ENCODE results near the gene CSNK1G3. TPM values are rescaled to one million over a fixed set of nuclear protein-coding genes. Genes with fewer than 3 reads are reported as not detected.

Gene CSNK1G3
- total and polyA plus RNA-seq, 2 donors (not counting 1 experiment from before 2014, with no cell fraction given) = 31.9 to 57.0 TPM

GRCh38 chr5:123545506-123545905 is 33.5 kb downstream of the CSNK1G3 start:
- no peaks in the 10 kb centered on the region for H3K36me3 ChIP-seq (ENCODE audit: control insufficient read depth, insufficient read depth, low read length)
- no peaks in the 10 kb centered on the region for H3K4me1 ChIP-seq (ENCODE audit: control insufficient read depth, extremely low read depth, insufficient read depth, low read length)
- no peaks in the 10 kb centered on the region for H3K27me3 ChIP-seq (ENCODE audit: control insufficient read depth, insufficient read depth, low read length)
- TF ChIP-seq CTCF (conservative IDR thresholded peaks at IDR 0.05 in 1 of 2, IDR thresholded peaks at IDR 0.05 in 1 of 2; ENCODE audit: low read depth in 1 of 2, low read length in 2 of 2) (peak in 1 of 2 donors; percentile 59), EZH2 (IDR thresholded peaks at IDR 0.05; ENCODE audit: low read length, missing control alignments) (no peak)
- H3K9me3 ChIP-seq (ENCODE audit: control insufficient read depth, insufficient read depth, low read depth, low read length) = no peaks in the 10 kb centered on the region
- no peak overlapping the region for H3K4me3 ChIP-seq (replicated peaks in 1 of 4; ENCODE audit: control extremely low read depth in 1 of 4, insufficient read depth in 1 of 4, low read depth in 3 of 4, low read length in 4 of 4)
- H4K20me1 ChIP-seq (ENCODE audit: control insufficient read depth, extremely low read depth, insufficient read depth, low read length) = no peaks in the 10 kb centered on the region
- H3K27ac ChIP-seq (ENCODE audit: insufficient read depth, low read length) = no peak overlapping the region
- peaks cover 13% of the 10 kb centered on the region for H3K79me2 ChIP-seq (ENCODE audit: control insufficient read depth, insufficient read depth, low read length)
- H3K9ac ChIP-seq (ENCODE audit: insufficient read depth, low read length) = no peak overlapping the region
- H2AFZ ChIP-seq (ENCODE audit: low read length) = no peak overlapping the region
- H3K4me2 ChIP-seq (ENCODE audit: extremely low read depth, insufficient read depth, low read length) = no peak overlapping the region
- DNase-seq (ENCODE audit: low read depth in 2 of 2) = peak; percentile 5 to 46

GRCh38 chr5:123546657-123547056 is 34.7 kb downstream of the CSNK1G3 start:
- H3K27me3 ChIP-seq (ENCODE audit: control insufficient read depth, insufficient read depth, low read length) = no peaks in the 10 kb centered on the region
- H3K27ac ChIP-seq (ENCODE audit: insufficient read depth, low read length) = no peak overlapping the region
- H3K4me3 ChIP-seq (replicated peaks in 1 of 4; ENCODE audit: control extremely low read depth in 1 of 4, insufficient read depth in 1 of 4, low read depth in 3 of 4, low read length in 4 of 4) = no peak overlapping the region
- H3K9ac ChIP-seq (ENCODE audit: insufficient read depth, low read length) = no peak overlapping the region
- TF ChIP-seq CTCF (conservative IDR thresholded peaks at IDR 0.05 in 1 of 2, IDR thresholded peaks at IDR 0.05 in 1 of 2; ENCODE audit: low read depth in 1 of 2, low read length in 2 of 2) (no peak), EZH2 (IDR thresholded peaks at IDR 0.05; ENCODE audit: low read length, missing control alignments) (no peak)
- H3K79me2 ChIP-seq (ENCODE audit: control insufficient read depth, insufficient read depth, low read length) = peaks cover 11% of the 10 kb centered on the region
- H3K4me2 ChIP-seq (ENCODE audit: extremely low read depth, insufficient read depth, low read length) = no peak overlapping the region
- H4K20me1 ChIP-seq (ENCODE audit: control insufficient read depth, extremely low read depth, insufficient read depth, low read length) = no peaks in the 10 kb centered on the region
- no peak for DNase-seq (ENCODE audit: low read depth in 2 of 2)
- H3K36me3 ChIP-seq (ENCODE audit: control insufficient read depth, insufficient read depth, low read length) = no peaks in the 10 kb centered on the region
- H2AFZ ChIP-seq (ENCODE audit: low read length) = no peak overlapping the region
- no peaks in the 10 kb centered on the region for H3K4me1 ChIP-seq (ENCODE audit: control insufficient read depth, extremely low read depth, insufficient read depth, low read length)
- H3K9me3 ChIP-seq (ENCODE audit: control insufficient read depth, insufficient read depth, low read depth, low read length) = no peaks in the 10 kb centered on the region

GRCh38 chr5:123549256-123549904 is 37.4 kb downstream of the CSNK1G3 start:
- H3K4me2 ChIP-seq (ENCODE audit: extremely low read depth, insufficient read depth, low read length) = no peak overlapping the region
- H3K79me2 ChIP-seq (ENCODE audit: control insufficient read depth, insufficient read depth, low read length) = peaks cover 1% of the 10 kb centered on the region
- H3K9ac ChIP-seq (ENCODE audit: insufficient read depth, low read length) = no peak overlapping the region
- H3K27me3 ChIP-seq (ENCODE audit: control insufficient read depth, insufficient read depth, low read length) = no peaks in the 10 kb centered on the region
- no peaks in the 10 kb centered on the region for H3K9me3 ChIP-seq (ENCODE audit: control insufficient read depth, insufficient read depth, low read depth, low read length)
- no peak overlapping the region for H3K27ac ChIP-seq (ENCODE audit: insufficient read depth, low read length)
- no peaks in the 10 kb centered on the region for H4K20me1 ChIP-seq (ENCODE audit: control insufficient read depth, extremely low read depth, insufficient read depth, low read length)
- TF ChIP-seq EZH2 (IDR thresholded peaks at IDR 0.05; ENCODE audit: low read length, missing control alignments) (no peak), CTCF (conservative IDR thresholded peaks at IDR 0.05 in 1 of 2, IDR thresholded peaks at IDR 0.05 in 1 of 2; ENCODE audit: low read depth in 1 of 2, low read length in 2 of 2) (no peak)
- no peak for DNase-seq (ENCODE audit: low read depth in 2 of 2)
- H3K36me3 ChIP-seq (ENCODE audit: control insufficient read depth, insufficient read depth, low read length) = no peaks in the 10 kb centered on the region
- H3K4me3 ChIP-seq (replicated peaks in 1 of 4; ENCODE audit: control extremely low read depth in 1 of 4, insufficient read depth in 1 of 4, low read depth in 3 of 4, low read length in 4 of 4) = no peak overlapping the region
- no peaks in the 10 kb centered on the region for H3K4me1 ChIP-seq (ENCODE audit: control insufficient read depth, extremely low read depth, insufficient read depth, low read length)
- H2AFZ ChIP-seq (ENCODE audit: low read length) = no peak overlapping the region

Data from fibroblast of lung (primary cell).